ENCODE measurements around the gene ME1.
"Not testable (repeated sequence)": the region's sequence is repeated elsewhere in the genome, so short reads cannot be mapped to it uniquely, and the experiment has no call there.

The ME1 gene

DNA sequence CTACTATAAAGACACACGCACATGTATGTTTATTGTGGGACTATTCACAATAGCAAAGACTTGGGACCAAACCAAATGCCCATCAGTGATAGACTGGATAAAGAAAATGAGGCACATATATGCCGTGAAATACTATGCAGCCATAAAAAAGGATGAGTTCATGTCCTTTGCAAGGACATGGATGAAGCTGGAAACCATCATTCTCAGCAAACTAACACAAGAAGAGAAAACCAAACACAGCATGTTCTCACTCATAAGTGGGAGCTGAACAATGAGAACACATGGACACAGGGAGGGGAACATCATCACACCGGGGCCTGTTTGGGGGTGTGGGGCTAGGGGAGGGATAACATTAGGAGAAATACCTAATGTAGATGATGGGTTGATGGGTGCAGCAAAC, 174.1 kb downstream of the ME1 start:
- DNase-seq (ENCODE audit: low read depth) = not testable (repeated sequence)

DNA sequence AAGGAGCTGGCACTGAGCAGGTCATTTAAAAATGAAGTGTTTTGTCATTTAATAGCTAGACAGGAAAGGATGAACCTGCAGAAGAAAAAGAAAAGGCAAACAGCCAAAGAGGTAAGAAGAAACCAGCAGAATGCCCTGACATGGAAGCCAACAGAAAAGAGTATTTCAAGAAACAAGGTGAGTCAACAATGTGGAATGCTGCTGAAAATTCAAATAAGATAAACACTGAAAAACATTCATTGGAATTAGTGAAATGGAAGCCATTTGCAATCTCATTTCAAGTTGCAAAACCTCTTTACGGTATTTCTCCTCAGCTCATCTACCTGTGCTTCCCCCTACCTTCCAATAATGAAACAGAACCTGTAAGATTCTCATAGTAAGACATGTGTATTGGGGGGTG, 178.1 kb downstream of the ME1 start:
- DNase-seq (ENCODE audit: low read depth) = no peak

DNA sequence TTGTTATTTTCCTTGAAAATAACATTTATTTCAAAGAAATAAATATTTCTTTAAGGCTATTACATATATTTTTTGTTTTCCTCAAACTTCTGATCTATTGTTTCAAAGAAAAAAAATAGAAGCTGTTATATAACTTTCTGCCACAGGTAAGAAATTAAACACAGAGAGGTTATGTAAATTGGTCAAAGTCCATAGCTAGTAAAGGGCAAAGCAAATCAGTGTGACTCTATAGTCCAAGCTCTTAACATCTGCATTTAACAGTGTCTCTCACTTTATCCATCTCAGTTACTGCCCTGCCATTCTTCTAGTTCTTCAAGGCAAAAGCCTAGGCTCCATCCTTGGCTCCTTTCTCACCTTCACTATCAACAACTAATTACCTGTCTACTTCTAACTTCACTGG, 180.6 kb downstream of the ME1 start:
- no peak for DNase-seq (ENCODE audit: low read depth)

DNA sequence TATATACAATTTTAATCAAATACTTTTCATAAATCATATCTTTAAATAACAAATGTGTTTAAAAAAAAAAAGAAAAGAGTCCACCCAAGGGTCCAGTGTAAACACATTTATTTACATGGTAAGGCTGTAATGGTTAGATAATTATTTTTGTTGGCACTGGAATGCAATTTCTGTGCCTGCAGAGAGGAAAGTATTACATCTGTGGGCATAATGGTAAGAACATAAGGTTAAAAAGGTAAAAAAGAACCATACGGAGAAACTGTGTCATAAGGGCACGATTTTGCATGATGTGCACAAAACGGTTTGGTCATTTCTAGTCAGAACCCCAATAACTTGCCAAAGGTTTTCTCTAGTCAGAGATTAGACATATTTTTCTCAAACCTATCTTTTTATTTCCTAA, 183.4 kb downstream of the ME1 start:
- DNase-seq (ENCODE audit: low read depth) = no peak

DNA sequence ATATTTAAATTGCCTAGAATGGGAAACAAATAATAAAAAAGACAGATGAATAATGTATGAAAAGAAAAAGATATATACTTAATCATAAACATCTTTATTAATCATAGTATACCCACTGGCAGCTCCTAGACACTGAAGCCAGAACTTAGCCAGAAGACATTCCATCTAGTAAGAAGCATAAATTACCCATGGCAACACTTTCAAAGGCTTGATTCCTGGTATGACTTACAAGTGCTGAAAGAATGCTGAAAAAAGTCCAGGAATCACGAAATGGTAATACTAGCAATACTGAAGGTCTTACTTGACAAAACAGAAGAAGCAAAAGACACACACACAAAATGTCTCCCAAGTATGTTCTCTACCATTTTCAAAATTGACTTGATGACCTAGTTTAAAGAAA, 199.7 kb downstream of the ME1 start:
- no peak for DNase-seq (ENCODE audit: low read depth)

DNA sequence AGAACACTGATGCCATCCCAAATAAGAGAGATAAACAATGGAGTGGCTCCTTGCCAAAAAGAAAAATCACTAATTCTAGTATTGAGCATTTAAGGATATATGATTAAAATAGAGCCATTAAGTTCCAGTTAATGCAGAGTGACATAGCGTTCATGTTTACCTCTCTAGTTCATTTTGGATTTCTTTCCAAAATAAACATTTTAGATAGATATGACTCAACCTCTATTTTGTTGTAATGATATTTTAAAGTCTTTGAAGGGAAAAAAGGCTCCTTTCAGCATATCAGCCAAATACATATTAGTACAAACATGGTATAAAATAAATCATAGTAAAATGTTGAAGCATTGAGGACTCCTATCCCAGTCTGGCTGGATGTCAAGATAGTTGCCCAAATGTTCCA, 204.3 kb downstream of the ME1 start:
- no peak for DNase-seq (ENCODE audit: low read depth)

DNA sequence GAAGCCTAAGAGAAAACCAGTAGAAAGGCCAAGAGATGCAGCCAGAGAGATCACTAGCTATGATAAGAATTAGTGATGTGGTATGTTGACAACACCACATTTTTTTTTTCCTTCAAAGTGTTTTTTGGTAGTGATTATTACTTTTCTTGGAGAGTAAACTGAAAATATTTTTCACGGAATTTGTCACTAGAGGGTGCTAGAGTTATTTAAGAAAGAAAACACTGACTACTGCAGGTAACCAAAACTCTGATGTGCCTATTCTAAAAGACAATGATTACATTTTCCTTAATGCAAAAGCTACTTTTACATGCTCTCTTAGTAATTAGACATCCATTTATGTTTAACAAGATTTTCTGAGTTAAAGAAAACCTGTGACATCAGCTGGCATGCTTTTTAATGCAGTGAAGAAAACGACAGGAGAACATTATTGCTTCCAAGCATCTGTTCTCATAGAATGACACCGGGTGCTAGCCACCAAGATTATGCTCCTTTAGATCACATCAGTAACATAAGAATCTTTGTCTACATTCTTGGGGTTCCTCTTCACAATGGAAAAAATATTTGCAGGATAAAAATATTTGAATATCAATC, 208.9 kb downstream of the ME1 start:
- no peak for DNase-seq (ENCODE audit: low read depth)

DNA sequence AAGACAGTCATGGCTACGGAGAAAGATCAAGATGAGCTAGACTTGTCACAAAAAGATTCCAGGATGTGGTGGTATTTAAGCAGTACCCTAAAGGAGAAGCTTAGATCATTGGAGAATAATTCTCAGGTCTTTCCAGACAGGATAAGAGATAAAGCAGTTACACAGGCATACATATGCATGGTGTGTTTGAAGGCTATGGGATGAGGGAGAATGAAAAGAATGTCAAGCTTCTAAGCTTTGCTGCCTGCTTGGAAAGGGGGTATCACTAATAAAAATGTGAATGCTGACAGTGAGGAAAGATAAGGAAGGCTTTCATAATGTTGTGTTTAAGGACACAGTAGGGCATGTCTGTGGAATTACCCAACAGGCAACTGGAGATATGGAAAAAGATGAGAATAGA, 209.6 kb downstream of the ME1 start:
- DNase-seq (ENCODE audit: low read depth) = no peak

DNA sequence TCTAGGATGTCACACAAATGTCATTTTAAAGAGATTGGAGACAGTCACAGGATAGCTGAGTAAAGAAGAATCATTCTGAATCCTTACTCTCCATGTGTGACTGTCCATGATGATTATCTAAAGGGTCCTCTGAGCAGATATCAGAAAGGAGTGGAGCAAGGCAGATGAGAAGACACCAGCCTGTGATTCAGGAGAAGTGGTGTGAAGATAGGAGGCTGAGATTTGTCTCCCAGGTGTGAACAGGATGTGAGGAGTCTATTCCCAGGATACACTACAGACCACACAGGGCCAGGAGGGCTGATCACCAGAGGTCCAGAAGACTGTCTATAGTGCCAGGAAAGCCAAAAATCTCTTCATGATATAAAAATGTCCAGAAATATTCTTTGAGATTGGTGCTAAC, 210.7 kb downstream of the ME1 start:
- no peak for DNase-seq (ENCODE audit: low read depth)

DNA sequence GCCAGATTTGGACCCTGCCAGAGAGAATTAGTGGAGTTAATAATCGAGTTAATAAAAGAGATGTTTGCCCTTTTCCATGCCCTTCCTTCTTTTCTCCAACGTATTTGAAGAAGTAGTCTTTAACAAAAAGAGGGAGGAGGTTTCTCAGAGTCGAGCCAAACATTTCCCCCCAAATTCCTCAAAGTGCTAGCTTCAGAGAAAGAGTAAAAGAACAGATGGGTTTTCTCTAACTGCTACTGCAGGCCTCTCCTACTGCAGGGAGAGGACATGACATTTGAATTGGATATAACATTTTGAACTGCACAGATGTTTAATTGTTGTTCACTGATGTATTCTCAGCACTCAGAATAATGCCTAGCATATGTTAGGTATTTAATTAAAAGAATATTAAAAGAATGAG, 212.2 kb downstream of the ME1 start:
- DNase-seq (ENCODE audit: low read depth) = no peak

DNA sequence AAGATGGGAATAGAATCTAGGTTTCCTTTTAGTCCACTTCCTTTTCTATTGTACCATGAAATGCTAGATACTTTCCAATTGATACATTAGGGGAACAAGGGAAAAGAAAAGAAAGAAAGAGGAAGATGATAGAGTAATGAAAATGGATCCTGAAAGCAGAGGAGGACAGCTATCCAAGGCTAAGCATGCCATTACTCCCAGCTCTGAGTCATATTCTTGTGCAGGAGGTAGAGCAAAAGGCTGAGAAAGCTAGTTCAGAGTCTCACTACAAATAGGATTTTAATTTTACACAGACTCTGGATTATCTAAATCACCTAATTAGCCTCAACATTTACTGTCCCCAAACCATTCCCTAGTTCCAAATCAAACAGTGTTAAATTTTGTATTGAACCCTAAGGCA, 214.0 kb downstream of the ME1 start:
- no peak for DNase-seq (ENCODE audit: low read depth)

DNA sequence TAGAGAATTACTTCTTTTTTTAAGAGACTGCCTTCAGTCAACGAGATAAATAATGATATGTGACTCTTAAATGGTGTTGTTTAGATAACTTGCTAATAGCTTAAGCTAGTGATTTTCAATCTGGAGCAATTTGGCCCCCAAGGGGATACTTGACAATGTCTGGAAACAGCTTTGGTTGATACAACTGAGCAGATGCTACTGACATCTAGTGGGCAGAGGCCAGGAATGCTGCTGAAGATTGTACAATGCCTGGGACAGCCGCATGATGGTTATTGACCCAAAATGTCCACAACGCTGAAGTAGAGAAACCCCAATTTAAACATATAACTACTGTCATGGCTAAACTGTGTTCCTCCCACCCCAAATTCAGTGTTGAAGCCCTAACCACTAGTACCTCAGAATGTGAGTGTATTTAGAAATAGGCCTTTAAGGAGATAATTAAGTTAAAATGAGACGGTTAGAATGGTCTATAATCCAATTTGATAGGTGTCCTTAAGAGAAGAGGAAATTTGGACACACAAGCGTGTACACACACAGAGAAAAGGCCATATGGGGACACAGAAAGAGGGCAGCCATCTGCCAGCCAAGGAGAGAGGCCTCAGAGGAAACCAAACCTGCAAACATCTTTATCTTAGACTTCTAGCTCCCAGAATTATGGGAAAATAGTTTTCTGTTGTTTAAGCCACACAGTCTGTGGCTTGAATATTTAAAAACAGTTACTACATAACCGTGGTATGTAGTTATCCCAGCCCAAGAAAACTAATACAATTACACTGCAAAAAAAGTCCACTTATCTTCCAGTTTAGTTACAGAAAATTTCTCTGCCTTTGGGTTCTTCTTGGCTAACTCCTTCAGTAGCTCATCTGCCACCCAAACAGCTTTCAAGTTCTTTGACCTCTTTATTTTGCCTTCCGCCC, 215.5 kb downstream of the ME1 start:
- DNase-seq (ENCODE audit: low read depth) = peak; percentile 28

DNA sequence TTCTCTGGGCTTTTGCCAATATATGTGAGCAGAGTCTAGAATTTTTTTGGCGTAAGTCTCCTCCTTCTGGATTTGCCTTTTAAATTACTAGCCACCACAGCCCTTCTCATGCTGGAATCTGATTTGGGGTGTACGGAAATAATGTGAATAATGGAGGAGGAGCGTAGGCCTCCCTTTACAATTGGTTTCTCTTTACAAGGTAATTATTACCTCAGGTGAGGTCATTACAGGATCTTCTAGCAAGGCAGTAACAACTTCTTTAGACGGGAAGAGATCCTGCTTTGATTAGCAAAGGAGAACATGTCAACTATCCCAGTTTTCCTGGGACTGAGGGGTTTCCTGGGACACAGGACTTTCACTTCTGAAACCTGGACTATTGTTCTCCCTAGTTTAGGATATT, 228.8 kb downstream of the ME1 start:
- no peak for DNase-seq (ENCODE audit: low read depth)

DNA sequence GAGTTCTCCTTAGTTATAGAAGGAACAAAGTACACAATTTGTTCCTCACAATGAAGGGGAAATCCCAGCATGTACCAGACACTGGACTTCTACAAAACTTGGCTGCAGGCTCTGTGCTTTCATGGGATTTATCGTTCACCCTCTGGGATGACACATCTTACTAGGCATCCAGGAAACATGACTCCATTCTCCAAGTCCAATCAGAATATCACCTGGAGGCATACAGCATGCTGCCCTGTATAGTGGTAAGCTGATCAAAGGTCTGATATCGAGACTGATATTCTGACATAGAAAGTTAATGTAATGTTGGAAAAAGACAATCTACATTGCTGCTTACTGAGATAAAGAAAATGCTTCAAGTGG, 231.0 kb downstream of the ME1 start:
- no peak for DNase-seq (ENCODE audit: low read depth)

DNA sequence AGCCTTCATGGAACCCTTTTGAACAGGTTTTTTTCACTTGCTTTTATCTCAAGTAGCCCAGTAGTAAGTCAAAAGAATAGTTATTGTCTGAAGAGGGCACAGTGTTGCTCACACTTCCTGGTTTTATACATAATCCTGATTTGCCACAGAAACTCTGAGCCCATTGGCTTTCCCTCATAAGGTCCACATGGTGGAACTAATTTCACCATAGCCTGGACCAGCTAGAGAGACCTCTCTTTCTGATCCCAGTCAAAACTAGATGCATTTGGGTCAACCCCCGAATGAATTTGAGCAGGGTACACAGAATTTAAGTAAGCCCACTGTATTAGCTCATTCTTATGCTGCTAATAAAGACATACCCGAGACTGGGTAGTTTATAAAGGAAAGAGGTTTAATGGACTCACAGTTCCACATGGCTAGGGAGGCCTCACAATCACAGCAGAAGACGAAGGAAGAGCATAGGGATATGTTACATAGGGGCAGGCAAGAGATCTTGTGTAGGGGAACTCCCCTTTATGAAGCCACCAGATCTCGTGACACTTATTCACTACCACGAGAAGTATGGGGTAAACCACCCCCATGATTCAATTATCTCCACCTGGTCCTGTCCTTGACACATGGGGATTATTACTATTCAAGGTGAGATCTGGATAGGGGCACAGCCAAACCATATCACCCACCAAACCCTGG, 231.5 kb downstream of the ME1 start:
- DNase-seq (ENCODE audit: low read depth) = no peak

DNA sequence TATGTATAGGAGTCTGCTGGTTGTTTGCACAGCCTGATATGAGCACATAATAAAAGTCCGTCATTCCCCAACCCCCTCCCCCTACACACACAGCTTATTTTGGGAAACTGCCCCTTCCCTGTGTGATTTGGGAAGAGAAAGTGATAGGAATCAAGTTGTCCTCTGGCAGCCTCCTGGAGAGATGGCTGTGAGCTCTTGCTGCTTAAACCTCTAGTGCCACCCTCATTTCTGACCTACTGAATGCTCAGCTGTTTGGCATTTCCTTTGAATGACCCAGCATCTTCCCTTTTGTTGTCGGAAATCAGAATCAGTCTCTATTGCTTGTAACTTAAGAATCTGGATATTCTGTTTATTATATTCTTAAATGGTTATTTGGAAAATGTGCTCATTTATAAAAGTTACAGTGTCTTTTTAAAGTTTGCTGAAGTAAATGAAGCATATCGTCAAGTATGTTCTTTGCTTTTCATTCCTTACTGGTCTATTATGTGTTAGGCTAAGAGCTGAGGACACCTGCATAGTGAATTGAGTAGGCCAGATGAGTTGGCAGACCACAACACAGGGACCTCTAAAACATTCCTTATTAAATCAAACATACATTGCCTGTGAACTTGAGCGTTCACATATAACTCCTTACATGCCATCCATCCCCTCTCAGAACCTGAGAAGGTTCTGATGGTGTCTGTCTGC, 232.2 kb downstream of the ME1 start:
- DNase-seq (ENCODE audit: low read depth) = no peak

DNA sequence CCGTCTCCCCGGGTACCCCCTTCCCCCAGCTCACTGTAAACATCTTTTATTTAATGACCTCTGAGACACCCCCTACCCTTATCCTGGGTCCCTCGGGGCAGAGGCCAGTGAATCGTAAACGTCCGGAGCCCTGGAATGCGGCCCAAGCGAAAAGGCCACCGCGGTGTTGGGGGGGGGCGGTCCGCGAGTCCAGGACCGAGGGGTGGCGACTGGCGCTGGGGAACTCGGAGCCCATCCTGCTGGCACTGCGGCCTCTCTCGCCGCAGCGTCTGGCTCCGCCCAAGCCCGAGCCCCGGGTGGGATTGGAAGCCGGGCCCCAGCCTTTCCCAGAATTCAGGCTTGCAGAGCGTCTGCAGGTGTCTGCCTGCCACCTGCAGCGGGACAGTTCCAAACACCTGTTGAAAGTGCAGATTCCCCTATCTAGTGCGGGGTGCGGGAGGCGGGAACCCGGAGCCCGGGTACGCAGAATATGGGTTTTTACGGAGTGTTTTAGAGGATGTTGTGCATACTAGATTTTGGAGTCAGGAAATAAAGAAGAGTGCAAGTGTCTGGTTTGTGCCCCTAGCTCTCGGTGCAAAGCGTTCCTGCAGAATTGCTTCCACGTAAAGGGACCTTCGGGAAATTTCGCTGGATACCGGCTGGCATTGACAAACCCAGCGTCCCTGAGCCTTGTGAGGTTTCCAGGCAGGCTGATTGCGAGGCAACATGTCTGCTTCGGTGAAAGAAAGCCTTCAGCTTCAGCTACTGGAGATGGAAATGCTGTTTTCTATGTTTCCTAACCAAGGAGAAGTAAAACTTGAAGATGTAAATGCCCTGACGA, 236.9 kb downstream of the ME1 start:
- DNase-seq (ENCODE audit: low read depth) = no peak

DNA sequence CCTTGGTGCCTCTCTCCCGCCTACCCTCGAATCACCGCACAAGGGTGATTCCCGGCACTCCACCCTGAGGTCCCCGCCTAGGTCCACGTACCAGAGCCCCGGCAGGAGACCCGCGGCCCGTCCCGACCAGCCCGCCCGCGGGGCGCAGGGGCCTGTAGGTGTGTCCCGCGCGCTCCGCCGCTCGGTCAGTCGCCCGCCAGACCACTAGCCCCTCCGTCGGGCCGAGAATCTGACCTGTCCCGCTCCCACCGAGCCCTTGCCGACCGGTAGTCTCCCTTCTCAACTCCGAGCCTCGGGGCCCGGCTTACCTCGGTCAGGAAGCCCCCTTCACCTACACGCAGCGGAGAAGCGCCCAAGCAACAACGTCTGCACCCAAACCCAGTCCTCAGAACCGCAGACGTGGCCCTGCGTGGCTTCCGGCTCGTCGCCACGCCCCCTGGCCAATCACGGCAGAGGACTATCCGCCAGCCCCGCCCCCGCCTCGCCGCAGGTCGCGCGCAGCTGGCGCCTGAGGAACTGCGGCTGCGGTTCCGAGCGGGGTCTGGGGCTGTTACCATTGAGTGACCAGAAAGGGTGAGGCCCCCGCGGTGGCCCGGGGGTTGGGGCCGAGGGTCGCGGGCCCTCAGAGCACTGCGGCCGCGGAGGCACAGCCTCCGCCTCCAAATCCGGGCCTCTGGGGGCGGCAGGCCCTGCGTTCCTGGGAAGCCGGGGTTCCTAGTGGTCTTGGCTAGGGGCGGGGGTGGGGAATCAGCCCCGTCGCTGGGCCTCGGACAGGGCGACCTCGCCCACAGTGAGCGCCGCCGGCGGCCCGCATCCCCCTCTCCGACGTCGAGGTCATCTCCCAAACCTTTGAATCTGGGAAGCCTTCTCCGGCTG, 237.7 kb downstream of the ME1 start, which contains the start of the genes PGM3 and RWDD2A:
TSS of gene PGM3 (minus strand) at position 395 of the 876 bp plus-strand sequence. CDS start 2,253 bp downstream, outside the sequence.
TSS of gene RWDD2A (plus strand) at position 487 of the 876 bp plus-strand sequence. CDS start 1,095 bp downstream, outside the sequence.
- DNase-seq (ENCODE audit: low read depth) = peak; percentile 82

DNA sequence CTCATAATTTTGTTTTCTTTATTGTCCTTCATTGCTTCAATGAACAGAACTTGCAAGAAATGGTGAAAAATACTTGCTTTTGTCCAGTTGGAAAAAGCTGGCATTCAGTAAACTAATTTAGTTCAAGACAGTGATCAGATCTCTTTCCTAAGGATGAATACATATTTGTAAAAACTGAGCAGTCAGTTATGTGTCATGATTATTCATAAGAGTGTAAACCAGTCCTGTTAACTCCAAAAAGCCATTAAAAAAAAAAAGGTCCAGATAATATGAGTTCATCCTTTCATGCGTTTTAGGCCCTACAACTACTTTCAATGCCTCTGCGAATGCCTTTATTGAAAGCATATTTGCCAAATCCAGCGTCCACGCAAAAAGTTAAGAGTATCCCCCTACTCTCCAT, 238.4 kb downstream of the ME1 start:
- DNase-seq (ENCODE audit: low read depth) = no peak

DNA sequence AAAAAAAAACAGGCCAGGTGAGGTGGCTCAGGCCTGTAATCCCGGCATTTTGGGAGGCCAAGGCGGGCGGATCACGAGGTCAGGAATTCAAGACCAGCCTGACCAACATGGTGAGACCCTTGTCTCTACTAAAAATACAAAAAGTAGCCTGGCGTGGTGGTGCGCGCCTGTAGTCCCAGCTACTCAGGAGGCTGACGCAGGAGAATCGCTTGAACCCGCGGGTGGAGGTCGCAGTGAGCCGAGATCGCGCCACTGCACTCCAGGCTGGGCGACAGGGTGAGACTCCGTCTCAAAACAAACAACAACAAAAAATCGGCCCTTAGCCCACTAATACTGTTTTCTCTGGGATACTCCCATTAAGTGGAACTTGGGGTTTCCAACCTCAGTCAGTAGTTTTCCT, 238.9 kb downstream of the ME1 start:
- DNase-seq (ENCODE audit: low read depth) = not testable (repeated sequence)

Measured in stimulated activated CD4-positive, alpha-beta T cell treated with anti-CD3 and anti-CD28 coated beads, Interleukin-2, amount 100 ng/mL, for 4 hours (primary cell).